GM21529 (cell line): ENCODE measurements around the gene FRMPD2.
"Not testable (repeated sequence)": the region's sequence is repeated elsewhere in the genome, so short reads cannot be mapped to it uniquely, and the experiment has no call there.

Source experiments
- ATAC-seq: cut with Tn5 transposase; IDR thresholded peaks from one replicate; pipeline ENCODE4 v1.9.1; 2021; ENCODE audit not compliant: unreplicated experiment

The FRMPD2 gene

DNA sequence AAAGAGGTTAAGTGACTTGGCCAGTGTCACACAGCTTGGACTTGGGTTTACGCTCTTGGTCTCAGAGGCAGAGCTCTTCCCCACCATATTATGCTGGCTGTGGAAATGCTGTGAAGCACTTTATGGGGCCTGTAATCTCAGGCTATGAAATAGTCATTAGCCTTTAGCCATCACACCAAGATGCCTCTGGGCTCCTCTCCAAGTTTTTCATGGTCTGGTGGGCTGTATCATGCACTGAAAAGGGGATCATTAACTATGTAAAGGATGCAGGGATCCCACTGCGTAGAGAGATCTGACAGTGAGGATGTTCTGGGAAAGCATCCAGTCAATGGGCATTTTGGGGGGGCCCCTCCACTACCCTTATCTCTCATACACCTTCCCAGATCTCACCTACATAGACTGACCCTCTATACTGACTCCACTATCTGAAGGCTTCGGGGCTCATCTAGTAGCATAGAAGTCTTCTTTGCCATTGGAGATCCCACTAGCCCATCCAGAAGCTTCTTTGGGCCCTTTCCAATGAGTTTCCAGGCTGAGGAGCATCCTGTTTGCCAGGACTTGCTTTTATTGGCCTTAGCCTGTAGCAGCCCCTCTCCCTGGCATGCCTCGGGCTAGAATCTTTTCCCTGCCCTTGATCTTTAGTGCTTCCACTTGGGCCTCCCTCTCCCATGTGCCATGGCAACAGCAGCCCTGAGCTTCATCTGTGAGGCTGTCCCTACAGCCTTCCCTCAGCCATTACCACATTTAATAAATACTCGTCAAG, 19.6 kb downstream of the FRMPD2 start:
- no peak for ATAC-seq

DNA sequence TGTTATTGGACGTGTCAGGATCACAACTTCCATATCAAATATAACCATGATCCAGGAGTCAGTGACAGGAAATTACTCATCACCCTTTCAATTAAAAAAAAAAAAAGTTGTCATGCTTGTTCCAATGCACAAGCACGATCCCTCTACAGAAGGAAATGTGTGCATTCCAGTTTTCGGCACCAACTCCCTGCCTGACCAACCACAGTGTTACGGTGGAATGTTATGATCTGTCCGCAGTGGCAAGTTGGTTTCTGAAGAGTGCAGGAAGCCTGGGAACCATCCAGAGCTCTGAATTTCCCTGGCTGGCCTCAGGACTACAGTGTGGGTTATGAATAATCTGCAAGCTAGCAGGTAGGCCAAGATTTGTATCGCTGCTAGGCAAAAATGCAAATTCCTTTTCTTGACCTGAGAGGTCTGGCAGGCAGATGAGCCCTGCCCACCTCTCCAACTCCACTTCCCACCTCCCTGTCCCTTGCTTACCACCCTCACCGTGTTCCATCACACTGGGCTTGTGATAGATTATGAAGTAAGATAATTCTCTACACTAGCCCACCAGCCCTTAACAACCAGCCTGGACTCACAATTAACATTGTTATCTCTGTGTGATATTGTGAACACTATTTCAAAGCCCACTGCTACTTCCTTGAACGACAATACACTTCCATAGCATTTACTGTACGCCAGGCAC, 20.4 kb downstream of the FRMPD2 start:
- no peak for ATAC-seq

DNA sequence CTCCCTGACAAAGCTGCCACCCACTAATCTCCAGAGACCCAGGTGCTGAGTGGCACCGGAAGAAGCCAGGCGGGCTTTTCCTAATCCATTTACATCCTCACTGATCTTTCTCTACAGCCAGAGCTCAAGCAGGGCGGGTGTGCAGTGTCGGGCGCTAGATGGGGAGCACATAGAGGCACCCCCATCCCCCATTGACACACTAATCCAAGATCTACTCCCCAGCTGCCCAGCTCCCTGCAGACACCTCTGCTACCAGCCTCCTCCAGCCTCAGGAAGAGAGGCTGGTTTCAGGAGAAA, 22.2 kb downstream of the FRMPD2 start:
- no peak for ATAC-seq

DNA sequence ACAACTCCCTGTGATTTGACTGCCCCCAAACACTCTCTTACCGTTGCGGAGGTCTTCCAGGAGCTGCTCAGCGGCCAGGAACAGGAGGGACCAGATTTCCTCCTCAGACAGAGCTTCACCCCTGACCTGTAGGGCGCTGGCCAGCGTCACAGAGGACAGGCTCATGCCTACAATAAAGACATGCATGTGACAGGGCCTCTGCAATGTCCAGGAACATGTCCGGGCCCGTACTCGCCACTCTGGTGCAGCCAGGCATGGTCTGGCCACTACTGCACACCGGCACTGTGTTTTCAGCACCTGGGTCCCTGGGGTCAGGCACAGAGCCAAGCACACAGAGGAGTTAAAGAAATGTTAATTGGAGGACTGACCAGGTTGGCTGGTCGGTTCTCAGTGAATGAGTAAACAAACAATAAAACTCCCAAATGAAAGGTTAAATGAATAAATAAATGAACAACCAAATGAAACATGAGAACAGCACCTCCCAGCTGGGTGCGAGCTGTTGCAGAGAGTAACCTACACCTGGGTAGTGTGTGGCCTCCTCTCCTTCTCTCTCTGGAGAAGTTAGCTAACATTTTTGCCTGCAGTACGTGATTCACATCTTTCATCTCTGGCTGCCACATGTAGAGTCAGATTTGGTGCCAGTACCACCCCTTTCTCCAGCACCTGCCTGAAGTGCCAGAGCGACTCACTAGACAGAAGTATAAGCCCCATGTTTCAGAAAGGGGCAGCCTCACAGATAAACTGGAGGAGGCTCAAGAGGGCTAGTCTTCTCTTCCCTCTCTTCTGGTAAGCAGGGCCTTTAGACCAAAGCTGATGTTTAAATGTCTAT, 22.8 kb downstream of the FRMPD2 start:
- ATAC-seq, result no peak

DNA sequence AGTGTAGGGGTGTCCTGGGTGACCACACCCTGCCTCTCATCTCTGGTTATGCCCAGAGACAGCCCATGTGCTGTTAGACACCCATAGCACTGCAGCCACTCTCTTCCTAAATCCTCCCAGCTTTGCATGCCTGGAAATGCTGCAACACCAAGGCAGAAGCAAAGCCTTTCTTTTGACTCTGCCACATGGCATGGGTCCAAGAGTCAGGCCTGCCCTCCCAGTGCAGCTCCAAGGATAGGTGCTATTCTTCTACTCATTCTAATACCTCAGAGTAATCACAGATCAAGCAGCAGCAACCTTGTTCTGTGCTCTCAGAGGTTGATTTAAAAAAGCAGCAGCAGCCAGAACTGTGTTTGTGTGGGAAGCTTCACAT, 23.4 kb downstream of the FRMPD2 start:
- ATAC-seq, result no peak

DNA sequence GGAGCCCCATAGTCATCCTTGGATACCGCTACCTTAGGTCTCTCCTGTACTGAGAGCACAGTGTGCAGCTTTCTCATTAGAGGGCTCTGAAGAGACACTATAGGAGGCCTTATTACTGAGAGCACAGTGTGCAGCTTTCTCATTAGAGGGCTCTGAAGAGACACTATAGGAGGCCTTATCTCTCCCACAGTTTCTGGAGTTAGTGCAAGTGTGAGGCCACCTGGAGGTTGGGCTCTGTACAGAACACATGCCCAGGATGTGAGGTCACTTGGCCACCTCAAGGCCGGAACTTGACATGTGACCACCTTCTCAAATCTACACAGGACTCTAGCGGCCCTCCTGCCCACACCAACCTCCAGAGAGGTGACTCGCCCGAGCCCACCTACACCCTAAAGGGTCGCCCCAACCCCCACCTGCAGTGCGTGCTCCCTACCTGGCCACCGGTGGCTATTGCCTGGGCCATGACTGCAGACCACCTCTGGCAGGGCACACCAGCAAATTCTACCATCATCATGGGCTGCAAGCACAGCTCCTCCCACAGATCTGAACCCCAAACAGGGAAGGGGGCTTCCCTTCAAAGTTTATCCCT, 24.6 kb downstream of the FRMPD2 start:
- ATAC-seq, result no peak

DNA sequence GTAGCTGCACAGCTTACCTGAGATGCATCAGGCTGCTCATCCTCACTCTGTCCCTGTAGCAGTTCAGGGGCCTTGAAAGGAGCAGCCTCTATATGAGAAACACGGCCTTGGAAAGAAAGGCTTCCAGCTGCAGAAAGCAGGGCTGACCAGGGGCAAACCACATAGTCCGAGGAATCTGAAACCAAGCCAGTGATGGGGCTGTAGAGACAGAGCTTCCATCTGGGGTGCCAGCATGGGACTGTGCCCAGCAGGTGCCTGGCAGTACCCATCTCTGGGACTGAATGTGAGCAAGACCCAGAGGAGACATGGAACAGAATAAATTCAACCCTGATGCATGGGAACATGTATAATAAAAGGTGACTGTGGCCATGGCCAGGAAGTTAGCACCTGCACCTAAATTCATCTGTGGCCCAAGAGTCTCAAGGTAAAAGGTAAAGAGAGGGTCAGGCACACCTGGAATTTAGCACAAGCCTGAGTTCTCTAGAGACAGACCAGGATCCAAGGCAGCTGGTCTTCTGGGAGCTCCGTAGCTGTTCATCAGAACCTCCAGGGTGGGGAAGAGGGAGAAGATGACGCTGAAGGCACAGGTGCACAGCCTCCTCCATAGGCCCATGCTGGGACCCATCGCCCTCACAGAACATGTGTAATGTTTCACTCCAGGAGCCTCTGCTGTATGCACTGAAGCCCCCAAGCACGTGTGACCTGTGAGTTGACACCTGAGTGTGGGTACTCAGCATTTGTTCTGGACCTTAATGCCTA, 25.3 kb downstream of the FRMPD2 start:
- no peak for ATAC-seq

DNA sequence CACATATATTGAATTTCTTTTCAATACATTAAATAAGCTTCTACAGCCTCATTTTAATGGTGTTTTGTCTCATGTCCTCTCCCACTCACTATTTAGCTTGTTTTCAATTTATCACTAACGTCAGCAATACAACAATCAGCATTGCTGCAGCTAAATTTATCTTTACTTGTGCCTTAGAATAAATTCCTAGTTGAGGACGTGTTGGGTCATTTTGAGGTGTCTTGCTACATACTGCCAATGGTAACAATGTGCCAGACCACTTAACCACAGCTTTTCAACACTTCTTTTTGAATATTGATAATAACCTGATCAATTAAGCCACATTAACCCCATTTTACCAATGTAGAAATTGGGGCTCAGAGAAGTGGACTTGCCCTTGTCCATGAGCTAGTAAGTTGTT, 26.0 kb downstream of the FRMPD2 start:
- no peak for ATAC-seq

DNA sequence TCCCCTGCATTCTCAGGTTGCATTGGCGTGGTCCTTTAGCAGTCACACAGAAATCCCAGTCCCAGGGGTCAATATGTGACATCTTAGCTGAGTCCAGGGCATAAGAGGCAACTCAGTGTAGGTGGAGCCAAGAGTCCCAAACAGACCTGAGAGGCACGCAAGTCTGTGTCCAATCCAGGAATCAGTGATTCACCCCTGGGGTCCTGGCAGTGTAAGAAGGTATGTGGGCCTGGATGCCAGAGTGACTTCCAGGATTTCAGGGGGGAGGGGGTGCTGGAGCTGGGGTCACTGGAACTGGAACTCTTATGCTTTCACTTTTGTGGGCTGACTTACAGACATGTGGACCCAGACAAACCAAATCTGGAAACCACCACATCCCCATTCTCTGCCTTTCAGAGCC, 26.8 kb downstream of the FRMPD2 start:
- ATAC-seq, result no peak

DNA sequence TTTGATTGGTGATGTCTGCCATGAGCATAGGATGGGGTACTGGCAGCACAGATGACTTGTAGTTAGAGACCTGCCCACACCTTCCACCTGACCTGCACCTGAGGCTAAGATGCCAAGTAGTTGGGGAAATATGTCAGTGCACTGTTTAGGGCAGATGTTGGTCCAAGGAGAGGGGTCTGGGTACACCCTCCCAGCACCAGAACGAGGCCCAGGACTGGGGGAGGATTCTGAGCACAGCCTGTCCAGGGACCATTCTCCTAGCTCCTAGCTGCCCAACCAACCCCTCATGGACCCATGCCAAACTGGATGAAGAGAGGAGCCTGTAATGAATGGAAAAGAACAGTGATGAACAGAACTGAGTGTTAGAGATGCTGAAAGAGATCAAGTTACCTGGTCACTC, 28.0 kb downstream of the FRMPD2 start:
- ATAC-seq, result no peak

DNA sequence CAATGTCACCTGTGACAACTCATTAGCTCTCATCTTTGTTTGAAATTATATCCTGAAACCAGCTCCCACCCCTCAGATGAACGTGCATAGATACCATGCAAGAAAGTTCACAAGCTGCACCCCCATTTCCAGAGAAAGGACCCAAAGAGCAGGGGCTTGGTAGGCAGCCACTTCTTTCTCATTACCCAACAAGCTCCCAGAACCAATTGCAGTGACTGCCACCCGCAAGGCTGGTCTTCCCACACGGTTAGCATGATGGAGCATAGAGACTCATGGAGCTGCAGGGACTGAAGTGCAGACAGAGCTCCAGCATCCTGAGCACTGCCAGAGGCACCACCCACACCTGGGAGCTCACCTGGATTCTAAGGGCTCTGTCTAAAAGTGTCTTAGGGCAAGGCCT, 28.5 kb downstream of the FRMPD2 start:
- no peak for ATAC-seq

DNA sequence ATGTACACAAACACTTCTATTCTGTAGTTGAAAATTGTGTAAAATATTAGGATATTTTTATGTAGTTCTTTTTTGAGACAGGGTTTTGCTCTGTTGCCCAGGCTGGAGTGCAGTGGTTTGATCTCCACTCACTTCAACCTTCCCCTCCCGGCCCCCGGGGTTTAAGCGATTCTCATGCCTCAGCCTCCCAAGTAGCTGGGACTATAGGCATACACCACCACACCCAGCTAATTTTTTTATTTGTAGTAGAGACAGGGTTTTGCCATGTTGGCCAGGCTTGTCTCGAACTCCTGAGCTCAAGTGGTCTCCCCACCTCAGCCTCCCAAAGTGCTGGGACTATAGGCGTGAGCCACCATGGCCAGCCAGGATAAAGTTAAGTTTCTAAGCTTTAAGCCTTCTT, 30.6 kb downstream of the FRMPD2 start:
- not testable (repeated sequence) for ATAC-seq

DNA sequence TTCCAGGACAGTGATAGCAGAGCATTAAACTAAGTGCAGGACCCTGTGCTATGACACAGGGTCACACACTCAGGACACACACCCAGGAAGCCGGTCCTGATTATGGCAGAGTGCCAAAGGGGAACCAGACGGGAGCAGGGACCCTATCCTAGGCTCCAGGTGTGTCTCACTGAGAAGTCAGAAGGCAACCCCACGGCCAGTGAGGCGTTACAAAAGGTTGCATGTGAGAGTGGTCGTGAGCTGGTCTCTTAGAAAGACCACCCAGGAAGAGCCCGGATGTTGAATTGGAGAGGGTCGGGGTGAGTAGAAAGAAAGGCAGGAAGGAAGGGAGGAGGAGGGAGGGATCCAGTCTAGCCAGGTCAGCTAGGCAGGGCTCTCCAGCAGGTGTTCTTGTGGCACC, 31.0 kb downstream of the FRMPD2 start:
- ATAC-seq, result no peak

DNA sequence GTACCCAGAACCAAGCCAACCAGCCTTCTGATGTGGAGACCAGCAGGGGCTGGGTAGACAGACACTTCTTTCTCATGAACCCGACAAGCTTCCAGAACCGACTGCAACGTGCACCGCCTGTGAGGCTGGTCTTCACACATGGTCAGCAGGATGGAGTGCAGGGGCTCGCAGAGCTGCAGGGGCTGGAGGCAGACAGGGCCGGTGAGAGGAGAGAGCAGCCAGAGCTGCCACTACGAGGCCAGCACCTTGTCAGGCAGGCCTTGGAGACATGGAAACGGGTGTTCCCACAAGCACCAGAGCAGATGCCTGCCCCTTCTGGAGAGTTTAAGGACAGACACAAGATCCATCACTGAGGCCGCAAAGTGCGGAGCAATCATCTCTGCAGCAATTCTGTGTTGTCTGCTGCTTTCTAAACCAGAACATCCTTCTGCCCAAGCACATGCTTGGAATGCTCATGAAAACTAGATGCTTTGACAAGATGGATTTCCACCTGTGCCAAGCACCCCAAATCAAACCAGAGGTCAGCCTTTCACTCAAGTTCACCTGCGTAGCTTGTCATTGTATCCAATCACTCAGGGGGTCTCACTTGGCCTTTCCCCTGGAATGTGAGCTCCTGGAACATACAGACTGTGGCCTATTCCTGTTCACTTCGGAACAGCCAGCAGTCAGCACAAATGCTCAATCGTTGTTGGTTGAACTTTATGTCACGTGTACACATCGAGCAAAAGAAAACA, 32.2 kb downstream of the FRMPD2 start:
- no peak for ATAC-seq

DNA sequence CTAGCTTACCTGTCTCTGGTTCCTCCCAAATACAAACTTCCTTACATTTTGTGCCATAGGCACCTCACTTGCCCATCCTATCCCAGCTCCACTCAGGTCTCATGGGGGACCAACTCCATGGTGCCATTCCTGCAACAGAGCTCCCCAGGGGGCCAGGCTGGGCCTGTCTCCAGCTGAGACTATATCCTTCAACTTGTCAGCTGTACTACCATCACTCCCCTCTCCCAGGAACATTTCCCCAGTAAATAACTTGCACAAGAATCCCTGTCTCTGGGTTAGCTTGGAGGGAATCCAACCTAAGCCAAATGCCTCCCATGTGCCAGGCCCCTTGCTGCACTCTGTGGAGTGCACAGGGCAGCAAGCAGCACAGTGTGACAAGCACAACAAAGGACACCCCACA, 33.2 kb downstream of the FRMPD2 start:
- ATAC-seq, result no peak

DNA sequence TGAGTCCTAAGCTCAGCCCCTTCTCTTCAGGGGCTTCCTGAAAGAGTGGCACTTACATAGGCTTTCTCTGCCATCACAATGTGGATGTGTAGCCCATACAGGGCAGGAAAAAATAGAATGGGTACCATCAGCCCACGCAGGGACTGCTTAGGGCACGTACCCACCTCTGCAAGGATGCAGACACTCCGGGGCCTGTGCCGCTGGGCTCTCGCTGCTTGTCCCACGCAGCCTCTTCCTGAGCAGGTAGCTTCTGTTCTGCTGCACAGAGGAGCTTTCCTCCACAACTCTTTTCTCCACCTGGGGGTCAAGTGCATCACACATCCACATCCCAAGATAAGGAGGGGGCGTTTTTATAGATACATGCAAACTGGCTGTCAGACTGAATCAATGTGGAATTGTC, 34.3 kb downstream of the FRMPD2 start:
- ATAC-seq, result no peak

DNA sequence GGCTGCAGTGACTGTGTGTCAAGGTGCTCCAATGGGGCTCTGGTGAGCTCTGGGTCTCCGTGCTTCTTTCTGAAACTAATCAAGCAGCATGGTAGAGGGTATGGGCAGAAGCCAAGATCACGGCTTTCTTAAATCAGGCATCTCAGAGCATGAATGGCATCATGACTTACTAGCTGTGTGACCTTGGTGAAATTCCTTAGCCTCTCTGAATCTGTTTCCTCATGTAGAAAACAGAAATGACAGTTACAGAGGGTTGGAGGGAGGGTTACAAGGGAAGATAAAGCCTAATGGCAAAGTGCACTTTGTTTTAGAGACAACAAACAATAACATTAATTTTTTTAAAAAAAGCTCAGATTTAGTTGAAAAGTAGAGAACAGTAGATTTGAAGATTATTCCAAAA, 34.9 kb downstream of the FRMPD2 start:
- no peak for ATAC-seq

DNA sequence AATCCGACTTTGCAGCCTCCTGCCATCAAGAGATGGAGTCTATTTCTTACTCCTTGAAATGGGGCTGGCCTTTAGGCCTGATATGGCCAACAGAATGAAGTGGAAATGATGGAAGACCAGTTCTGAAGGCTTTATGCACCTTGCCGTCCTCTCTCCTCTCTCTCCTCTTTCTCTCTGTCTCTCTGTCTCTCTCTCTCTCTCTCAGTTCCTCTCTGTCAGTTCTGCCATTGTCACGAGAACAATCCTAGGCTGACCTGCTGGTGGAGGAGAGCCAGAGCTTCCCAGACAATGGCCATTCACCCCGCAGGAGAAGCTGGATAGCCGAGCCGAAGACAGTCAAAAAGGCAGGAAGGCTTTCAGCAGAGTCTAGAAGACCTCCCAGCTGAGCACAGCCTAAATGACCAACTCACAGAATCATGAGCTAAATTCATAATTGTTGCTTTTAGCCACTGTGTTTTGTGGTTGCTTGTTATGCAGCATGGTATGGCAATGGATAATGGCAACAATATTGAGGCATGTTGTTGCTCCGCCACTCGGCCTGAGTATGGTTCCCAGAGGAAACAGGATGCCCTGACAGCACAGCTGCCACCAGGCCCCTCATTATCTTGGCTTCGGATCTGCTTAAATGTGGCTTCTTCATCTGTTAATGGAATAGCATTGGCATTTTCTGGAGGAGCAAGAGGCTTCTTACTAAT, 35.5 kb downstream of the FRMPD2 start:
- ATAC-seq, result no peak

DNA sequence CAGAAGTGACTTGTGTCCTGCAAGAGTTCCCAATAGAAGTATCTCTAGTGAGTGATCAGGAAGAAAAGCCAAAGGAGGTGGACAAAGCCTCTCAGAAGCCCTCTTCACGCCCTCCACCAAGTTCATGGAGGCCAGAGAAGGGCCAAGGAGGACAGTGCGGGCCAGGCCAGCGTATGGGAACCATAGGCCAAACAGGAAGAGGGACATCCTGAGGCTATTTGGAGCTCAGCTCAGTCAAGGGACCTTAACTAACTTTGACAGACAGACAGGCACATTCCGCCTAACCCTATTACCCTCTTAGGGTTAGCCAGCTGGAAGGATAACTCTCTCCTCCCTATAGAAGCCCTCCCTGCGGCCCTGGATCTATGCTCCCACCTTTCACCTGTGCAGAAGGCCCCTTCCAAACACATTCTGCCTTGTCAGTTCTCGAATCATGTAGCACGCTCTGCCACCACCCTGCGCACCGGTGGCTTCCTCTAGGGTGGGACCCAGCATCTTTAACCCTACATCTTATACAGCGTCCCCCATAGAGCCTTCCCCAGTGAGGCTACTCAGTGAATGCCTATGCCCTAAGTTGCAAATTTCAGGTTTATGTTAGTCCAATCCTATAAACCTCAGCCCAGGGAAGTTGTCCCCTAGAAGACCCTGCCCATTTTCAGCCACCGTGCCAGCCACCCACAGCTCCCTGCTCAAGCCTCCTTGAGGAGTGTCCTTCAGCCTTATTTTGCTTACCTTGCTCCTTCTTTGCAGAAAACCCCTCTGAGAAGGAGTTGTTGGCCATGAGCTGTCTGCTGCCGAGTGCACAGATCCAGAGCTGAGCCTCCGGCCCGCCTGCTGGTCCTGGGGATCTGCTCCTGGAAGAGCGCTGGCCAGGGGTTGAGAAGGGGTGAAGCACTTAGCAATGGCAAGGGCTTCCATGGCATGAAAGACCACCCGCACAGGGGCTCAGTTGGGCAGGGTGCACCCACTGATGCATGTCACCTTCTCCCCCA, 36.9 kb downstream of the FRMPD2 start:
- no peak for ATAC-seq
